Prostate gland (tissue), 2 donors: Measurements from ENCODE around the gene EID2. TPM values are rescaled to one million over a fixed set of nuclear protein-coding genes. Genes with fewer than 3 reads are reported as not detected.
A peak's percentile ranks its signal among the peaks of the same experiment; 100 is the strongest.

Experiments
- DNase-seq: peaks from one replicate; pipeline ENCODE4 v3.0.0-alpha.2; 2019; ENCODE audit warnings: low spot score
- H3K27ac ChIP-seq, 2 donors: fragments of 200-600 bp; sonication (generic); 2 replicates each; pipeline ENCODE4 v1.5.1; 2017 to 2019
- H3K27me3 ChIP-seq: fragments of 200-600 bp; sonication (generic); replicated peaks from 2 replicates; pipeline ENCODE4 v1.5.1; 2019; ENCODE audit not compliant: insufficient read depth
- H3K36me3 ChIP-seq, 2 donors: fragments of 200-600 bp; sonication (generic); 1 replicate in 1 of 2; 2 replicates in 1 of 2; pipeline versions ENCODE4 v1.5.1 to v1.8.1; 2017 to 2019
- H3K4me1 ChIP-seq: fragments of 200-600 bp; sonication (generic); replicated peaks from 2 replicates; pipeline ENCODE4 v1.5.1; 2019
- H3K4me3 ChIP-seq, 2 donors: fragments of 200-600 bp; sonication (generic); 2 replicates each; pipeline ENCODE4 v1.5.1; 2017 to 2019
- H3K9me3 ChIP-seq: fragments of 200-600 bp; sonication (generic); 2 replicates; pipeline ENCODE4 v1.5.1; 2017
- CTCF ChIP-seq, 4 experiments: fragments of 200-600 bp in 2 of 4; fragments of 450-650 bp in 2 of 4; sonication (generic) in 2 of 4; IDR thresholded peaks; 1 replicate in 3 of 4; 2 replicates in 1 of 4; pipeline ENCODE4 v1.5.1; 2016 to 2019; ENCODE audit warnings: antibody characterized with exemption in 4 of 4, mild to moderate bottlenecking in 2 of 4, moderate library complexity in 2 of 4
- POLR2A ChIP-seq: fragments of 450-650 bp; IDR thresholded peaks from one replicate; pipeline ENCODE4 v1.6.1; 2016; ENCODE audit warnings: antibody characterized with exemption, mild to moderate bottlenecking
- POLR2AphosphoS5 ChIP-seq: sonication (generic); formaldehyde crosslinking; IDR thresholded peaks from one replicate; pipeline ENCODE4 v1.6.1; 2017; ENCODE audit warnings: antibody characterized with exemption
- WGBS: methylation state at CpG from one replicate; pipeline ENCODE4 v1.1.5; 2018; 5-methylcytosine and 5-hydroxymethylcytosine counted together
- intact Hi-C: fragments of 100-400 bp; cut with DNase I; formaldehyde crosslinking; loops from one replicate; pipeline ENCODE4 v1.14.2; 2022
- total RNA-seq, 2 donors: library from RNA; depleted of rRNA; stranded (reverse); fragments of >200 nt; gene quantifications; one replicate each; pipeline ENCODE4 v1.1.0, GENCODE V29; 2016

EID2 gene
- total RNA-seq, 2 donors from 2014 or later, result 21.1 to 25.3 TPM

DNA sequence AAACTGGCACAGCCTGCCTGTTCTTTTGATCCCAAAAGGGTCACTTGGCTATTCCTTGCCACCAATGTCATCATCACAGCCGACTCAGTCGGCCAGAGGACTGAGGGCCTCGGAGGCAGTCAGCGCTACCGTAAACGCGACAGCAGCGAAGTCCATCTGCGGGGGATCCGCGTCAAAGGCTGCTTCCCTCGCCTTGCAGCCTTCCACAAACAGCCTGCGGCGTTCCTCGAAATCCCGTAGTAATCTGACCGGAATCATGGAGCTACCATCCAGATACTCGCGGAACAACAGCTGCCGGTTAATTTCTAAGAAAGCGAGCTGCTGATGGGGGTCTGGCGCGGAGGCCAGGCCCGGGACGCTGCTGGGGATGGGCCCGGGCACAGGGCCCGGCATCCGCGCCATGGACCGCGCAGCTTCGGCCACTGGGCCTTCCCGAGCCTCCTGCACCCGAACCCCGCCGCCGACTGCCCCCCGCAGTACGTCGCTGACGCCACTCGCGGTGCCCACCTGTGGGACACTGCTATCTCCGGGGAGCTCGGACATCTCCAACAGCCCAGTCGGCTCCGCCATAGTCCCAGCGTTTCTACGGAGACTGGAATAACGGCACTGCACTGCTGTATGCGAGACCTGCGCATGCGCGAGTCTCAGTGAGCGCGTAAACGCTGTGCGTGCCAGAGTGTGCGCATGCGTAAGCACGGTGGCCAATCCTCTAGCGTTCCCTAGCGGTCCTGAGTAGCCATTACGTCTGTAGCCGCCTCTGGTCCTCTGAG is 7.5 kb downstream of the EID2 start, which contains the start of gene EID2B:
EID2B (minus strand) TSS at position 620 of the 770 bp plus-strand sequence; CDS start at position 570, 50 bp downstream.
- Histone ChIP-seq H3K27ac (peak within 1 kb of the TSS; percentile 71 to 76), H3K4me3 (peak within 1 kb of the TSS; percentile 65 to 85), H3K27me3 (no peaks in the 10 kb centered on the region), H3K9me3 (no peaks in the 10 kb centered on the region), H3K4me1 (peaks cover 5% of the 10 kb centered on the region), H3K36me3 (no peaks in the 10 kb centered on the region)
- TF ChIP-seq POLR2AphosphoS5, result peak; percentile 99
- peak; percentile 62 for TF ChIP-seq POLR2A
- peak; percentile 93 to 100 (median 99) for TF ChIP-seq CTCF (IDR thresholded peaks at IDR 0.05)
- WGBS, result under 1% methylated on average over 44 of the region's 65 CpGs
- DNase-seq, result peak; percentile 91
- intact Hi-C loops, result loop anchor here (5.0 kb wide), 4 partner anchors 60 to 425 kb away; partner anchors contain the start of gene RPS16

DNA sequence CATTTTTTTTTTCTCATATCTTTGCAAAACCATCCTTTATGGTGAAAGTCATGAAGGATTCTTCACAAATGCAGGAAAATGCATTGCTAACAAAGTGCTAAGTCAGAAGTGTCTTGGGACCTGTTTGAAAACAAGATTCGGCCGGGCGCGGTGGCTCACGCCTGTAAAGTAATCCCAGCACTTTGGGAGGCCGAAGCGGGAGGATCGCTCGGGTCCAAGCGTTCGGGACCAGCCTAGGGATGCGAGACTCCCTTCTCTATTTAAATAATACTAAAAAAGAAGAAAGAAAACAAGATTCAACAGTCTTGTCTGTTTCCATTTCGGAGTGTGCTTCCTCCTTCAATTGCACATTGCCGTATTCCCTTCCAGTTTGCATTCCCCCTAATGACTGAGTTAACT is 8.1 kb downstream of the EID2 start:
- peak overlapping the region; percentile 71 to 76 for H3K27ac ChIP-seq
- no peak for DNase-seq
- no peaks in the 10 kb centered on the region for H3K36me3 ChIP-seq
- peaks cover 5% of the 10 kb centered on the region for H3K4me1 ChIP-seq
- 29% methylated on average over 14 of the region's 14 CpGs for WGBS
- TF ChIP-seq CTCF (IDR thresholded peaks at IDR 0.05) (no peak), POLR2A (no peak), POLR2AphosphoS5 (no peak)
- H3K27me3 ChIP-seq, result no peaks in the 10 kb centered on the region
- intact Hi-C loops, result loop anchor here (5.0 kb wide), 4 partner anchors 60 to 425 kb away; partner anchors contain the start of gene RPS16
- H3K4me3 ChIP-seq, result peak overlapping the region; percentile 65 to 85
- no peaks in the 10 kb centered on the region for H3K9me3 ChIP-seq

- H3K4me1 ChIP-seq, result no peaks in the 10 kb centered on the region
- 97% methylated on average over 3 of the region's 3 CpGs for WGBS
- H3K9me3 ChIP-seq, result no peaks in the 10 kb centered on the region
- no peak overlapping the region for H3K27ac ChIP-seq
- no peaks in the 10 kb centered on the region for H3K36me3 ChIP-seq
- TF ChIP-seq POLR2A, result no peak
- no peak for TF ChIP-seq POLR2AphosphoS5
- no peak for TF ChIP-seq CTCF (IDR thresholded peaks at IDR 0.05)
- no peaks in the 10 kb centered on the region for H3K27me3 ChIP-seq
- H3K4me3 ChIP-seq, result no peak overlapping the region
- DNase-seq, result no peak
- intact Hi-C loops, result no loop called here
Measured at GRCh38 chr19:39525205-39525604, 14.8 kb downstream of the EID2 start.

- no peak for DNase-seq
- no peaks in the 10 kb centered on the region for H3K9me3 ChIP-seq
- H3K27me3 ChIP-seq, result no peaks in the 10 kb centered on the region
- H3K36me3 ChIP-seq, result no peaks in the 10 kb centered on the region
- intact Hi-C loops, result no loop called here
- no peak overlapping the region for H3K4me3 ChIP-seq
- 83% methylated on average over 8 of the region's 8 CpGs for WGBS
- H3K4me1 ChIP-seq, result no peaks in the 10 kb centered on the region
- H3K27ac ChIP-seq, result no peak overlapping the region
- TF ChIP-seq POLR2A, result no peak
Measured at GRCh38 chr19:39524495-39524894, 15.5 kb downstream of the EID2 start.

- TF ChIP-seq POLR2AphosphoS5 (no peak), CTCF (IDR thresholded peaks at IDR 0.05) (no peak), POLR2A (no peak)
- intact Hi-C loops, result no loop called here
- Histone ChIP-seq H3K4me1 (no peaks in the 10 kb centered on the region), H3K4me3 (no peak overlapping the region), H3K27me3 (no peaks in the 10 kb centered on the region), H3K27ac (no peak overlapping the region), H3K9me3 (no peaks in the 10 kb centered on the region), H3K36me3 (no peaks in the 10 kb centered on the region)
- WGBS, result 90% methylated on average over 8 of the region's 8 CpGs
- no peak for DNase-seq
Measured at GRCh38 chr19:39520541-39521484, 19.1 kb downstream of the EID2 start.
